ENCODE results near the gene RNASE12.

- no peak for TF ChIP-seq CTCF (conservative IDR thresholded peaks at IDR 0.05)
- no peak for TF ChIP-seq ZFX (IDR thresholded peaks at IDR 0.05)
Observed at GRCh38 chr14:20553024-20553423, 38.2 kb downstream of the RNASE12 start.
